Panc1 (cell line): Measurements from ENCODE around the gene EFTUD2.

ENCODE experiments used
- CTCF ChIP-seq: fragments of 450-650 bp; IDR thresholded peaks from 2 replicates; pipeline ENCODE4 v1.5.1; 2017; ENCODE audit warnings: mild to moderate bottlenecking
- POLR2AphosphoS5 ChIP-seq: IDR thresholded peaks from 2 replicates; pipeline ENCODE4 v1.6.1; 2012; ENCODE audit warnings: mild to moderate bottlenecking, low read depth, low read length, moderate library complexity
- REST ChIP-seq, 2 experiments: IDR thresholded peaks; 2 replicates each; pipeline ENCODE4 v1.6.1; 2011 to 2012; ENCODE audit warnings: low read depth in 2 of 2, control low read depth in 1 of 2, low read length in 1 of 2, mild to moderate bottlenecking in 1 of 2, moderate library complexity in 1 of 2; ENCODE audit not compliant: insufficient read depth in 1 of 2
- SIN3A ChIP-seq: IDR thresholded peaks from 2 replicates; pipeline ENCODE4 v1.6.1; 2012; ENCODE audit warnings: low read depth, mild to moderate bottlenecking, low read length, moderate library complexity, borderline replicate concordance; ENCODE audit not compliant: insufficient read depth
- TCF7L2 ChIP-seq: IDR thresholded peaks from 2 replicates; pipeline ENCODE4 v1.6.1; 2011; ENCODE audit warnings: mild to moderate bottlenecking, low read depth, low read length, inconsistent platforms

- TF ChIP-seq CTCF (no peak), POLR2AphosphoS5 (no peak), REST (IDR thresholded peaks at IDR 0.05; ENCODE audit: insufficient read depth in 1 of 2, low read depth in 2 of 2, low read length in 1 of 2) (no peak), SIN3A (no peak), TCF7L2 (no peak)
Measured at GRCh38 chr17:44832805-44833204, 66.4 kb downstream of the EFTUD2 start.
